RCC 7860 (cell line): ENCODE measurements around the gene TSPAN17.

Experiments
- DNase-seq: peaks from one replicate; pipeline ENCODE4 v3.0.0-alpha.2; 2015; ENCODE audit warnings: low spot score
- FAIRE-seq: peaks from 2 replicates; lab custom pipeline; 2012; peaks lifted over from hg19 to GRCh38; lab: Jason Lieb, UNC

TSPAN17 gene

DNA sequence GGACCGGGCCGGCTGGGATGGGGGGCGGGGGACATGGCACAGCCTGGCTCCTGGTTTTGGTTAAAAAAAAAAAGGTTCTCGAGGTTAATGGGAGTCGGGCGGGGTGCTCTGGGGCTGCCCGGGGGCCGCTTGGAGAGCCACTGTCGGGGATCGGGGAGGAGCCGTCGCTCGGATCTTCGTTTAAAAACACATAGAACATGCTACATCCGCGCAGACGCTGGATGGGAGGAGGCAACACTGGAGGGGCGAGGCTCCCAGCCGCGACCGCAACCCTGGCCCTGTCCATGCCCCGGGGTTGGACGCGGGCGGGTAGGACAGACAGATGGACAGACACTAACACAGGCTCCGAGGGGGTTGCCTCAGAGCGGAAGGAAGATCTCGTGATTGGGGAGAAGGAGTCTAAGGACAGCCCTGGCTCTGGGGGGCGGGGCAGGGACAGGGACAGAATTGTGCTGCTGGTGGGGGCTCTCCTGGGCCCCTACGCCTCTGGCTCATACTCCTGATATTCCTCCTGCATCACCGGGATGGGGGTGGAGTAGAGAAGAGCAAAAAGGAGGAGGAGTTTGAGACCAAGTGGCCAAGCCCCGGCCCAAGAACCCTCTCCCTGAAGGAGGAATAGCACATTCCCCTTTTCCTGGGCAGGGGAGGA lies 26.8 kb upstream of the TSPAN17 start:
- FAIRE-seq (no peak), DNase-seq (no peak)

DNA sequence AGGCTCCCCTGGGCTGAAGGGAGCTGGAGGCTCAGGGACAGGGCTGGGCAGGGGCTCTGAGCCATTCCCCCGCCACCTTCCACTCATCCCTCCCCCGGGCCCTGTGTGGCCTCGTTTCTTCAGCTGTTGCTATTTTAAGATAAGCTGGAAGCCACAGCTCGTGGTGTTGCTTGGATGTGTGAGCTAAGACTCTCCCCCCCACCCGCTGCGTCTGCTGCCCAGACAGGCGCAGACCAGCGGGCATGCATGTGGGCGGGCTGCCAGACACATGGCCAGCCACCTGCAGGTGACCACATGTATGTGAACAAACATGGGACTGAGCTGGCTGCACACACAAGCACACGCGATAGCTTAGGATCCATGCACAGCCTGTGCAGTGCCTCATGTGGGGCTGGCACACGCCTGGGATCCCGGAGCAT lies 25.6 kb upstream of the TSPAN17 start:
- DNase-seq, result no peak
- FAIRE-seq, result no peak

DNA sequence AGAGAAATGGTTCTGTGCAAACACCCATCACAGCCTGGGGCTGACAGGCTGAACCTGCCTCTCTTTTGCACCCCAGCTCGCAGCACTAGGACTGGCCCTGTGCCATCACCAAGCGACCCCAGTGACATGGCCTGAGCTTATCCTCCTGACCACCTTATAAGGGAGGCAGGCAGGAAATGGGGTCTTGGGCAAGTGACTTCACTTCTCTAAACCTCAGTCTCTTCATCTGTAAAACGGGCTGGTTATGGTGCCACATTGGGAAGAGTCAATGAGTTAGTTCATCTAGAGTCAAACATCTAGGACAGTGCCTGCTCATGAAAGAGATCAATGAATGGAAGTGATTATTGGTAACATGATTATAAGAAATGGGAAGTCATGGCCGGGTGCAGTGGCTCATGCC lies 23.1 kb upstream of the TSPAN17 start:
- FAIRE-seq, result no peak
- no peak for DNase-seq

DNA sequence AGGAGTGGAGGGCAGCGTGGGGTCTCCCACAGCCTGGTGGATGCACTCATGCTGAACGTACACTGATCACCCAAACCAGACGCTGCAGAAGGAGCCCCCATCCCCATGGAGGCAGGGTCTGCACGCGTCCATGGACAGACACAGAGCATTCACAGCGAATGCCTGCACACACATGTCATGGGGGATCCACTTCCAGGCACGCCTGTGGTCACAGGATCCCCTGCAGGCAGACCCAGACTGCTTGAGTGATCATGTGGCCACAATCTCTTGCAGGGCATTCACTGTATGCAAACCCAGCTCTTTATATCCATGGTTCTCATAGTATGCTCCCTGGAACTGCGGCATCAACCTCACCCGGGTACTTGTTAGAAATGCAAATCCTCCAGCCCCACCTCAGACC lies 22.3 kb upstream of the TSPAN17 start:
- FAIRE-seq (no peak), DNase-seq (no peak)

DNA sequence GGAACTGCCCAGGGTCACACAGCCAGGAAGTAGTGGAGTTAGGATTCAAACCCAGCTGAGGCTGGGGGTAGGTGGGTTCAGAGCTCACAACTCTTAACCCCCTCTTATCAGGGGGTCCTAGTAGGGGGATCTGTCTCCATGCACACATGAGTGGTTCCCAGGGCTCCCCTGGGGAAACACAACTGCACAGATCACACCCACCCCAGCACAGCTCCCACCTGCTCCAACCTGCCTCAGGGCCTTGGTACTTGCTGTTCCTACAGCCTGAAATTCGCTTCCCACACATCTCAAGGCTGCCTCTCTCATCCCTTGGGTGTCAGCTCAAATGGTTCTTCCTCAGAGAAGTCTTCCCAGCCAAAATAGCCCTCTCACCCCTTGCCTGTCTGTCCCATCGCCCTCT lies 21.8 kb upstream of the TSPAN17 start:
- DNase-seq, result no peak
- FAIRE-seq, result no peak

DNA sequence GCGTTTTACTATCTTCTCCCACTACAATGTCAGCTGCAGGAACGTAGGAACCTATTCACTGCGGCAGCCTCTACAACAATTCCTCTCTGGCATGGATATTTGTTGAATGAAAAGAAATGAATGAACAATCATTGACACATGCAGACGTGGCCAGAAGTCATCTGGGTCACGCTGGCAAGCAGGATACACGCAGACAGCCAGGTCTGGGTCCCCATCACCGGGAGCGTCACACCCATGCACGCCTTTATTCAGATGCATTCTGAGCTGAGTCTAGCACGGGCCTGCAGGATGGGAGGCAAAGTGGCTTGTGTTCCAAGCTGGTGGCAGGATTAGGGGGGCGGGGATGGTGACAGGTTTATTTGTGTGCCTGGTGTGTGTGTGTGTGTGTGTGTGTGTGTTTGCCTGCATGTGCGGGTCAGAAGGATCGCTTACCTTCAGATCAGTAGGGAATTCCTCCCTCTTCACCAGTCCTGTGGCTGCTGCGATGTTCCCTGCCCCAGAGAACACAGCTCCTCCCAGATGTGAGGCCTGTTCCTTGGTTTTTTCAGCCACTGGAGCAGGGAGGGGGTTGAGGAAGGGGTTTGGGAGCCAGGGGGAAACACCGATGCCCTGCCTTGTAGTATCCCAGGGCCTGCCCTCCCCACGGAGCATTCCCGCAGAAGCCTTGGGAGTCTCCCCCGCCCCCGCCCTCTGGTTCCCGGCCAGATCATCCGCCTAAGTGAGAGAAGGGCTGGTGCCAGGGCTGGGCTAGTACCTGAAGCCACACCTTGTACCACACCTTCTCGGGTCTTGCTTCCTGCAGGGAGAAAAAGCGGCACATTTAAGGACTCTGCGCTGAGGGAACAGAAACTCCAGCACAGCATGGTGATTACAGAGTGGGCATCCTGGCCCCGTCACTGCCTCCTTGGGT lies 21.1 kb upstream of the TSPAN17 start:
- no peak for DNase-seq

DNA sequence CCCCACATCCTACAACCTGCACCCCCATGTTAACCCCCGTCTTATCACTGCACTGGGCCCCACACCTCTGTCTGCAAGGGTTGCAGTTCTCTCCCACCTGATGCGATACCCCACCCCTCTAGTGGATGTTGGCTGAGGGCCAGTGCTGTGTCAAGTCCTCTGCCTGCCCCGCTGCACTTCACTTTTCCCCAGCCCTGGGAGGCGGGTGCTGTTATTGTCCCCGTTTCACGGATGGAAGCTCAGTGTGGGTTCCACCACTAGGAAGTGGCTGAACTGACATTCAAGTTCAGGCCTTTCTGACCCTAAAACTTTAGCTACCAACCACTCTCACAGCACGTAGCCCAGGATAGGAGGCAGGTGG lies 20.4 kb upstream of the TSPAN17 start:
- FAIRE-seq (no peak), DNase-seq (no peak)

More for the DNA sequence above, 21.1 kb upstream of the TSPAN17 start:
- FAIRE-seq, result no peak

DNA sequence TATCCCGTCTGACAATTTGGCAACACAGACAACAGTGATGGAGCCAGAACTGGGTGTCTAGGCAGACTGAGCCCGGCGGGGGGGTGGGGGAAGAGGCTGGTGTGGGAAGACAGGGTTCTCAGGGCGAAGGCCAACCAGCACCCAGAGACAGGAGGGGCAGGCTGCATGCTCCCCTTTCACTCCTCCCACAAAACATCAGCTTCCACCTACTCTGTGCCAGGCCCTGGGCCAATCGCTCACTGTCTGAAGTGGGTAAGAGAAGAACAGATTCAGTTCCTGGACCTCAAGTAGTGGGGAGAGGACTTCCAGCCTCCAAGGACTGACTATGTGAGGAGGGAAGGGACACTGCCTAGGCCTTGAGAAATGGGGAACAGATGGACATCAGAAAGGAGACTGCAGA lies 19.7 kb upstream of the TSPAN17 start:
- no peak for FAIRE-seq
- DNase-seq, result no peak

DNA sequence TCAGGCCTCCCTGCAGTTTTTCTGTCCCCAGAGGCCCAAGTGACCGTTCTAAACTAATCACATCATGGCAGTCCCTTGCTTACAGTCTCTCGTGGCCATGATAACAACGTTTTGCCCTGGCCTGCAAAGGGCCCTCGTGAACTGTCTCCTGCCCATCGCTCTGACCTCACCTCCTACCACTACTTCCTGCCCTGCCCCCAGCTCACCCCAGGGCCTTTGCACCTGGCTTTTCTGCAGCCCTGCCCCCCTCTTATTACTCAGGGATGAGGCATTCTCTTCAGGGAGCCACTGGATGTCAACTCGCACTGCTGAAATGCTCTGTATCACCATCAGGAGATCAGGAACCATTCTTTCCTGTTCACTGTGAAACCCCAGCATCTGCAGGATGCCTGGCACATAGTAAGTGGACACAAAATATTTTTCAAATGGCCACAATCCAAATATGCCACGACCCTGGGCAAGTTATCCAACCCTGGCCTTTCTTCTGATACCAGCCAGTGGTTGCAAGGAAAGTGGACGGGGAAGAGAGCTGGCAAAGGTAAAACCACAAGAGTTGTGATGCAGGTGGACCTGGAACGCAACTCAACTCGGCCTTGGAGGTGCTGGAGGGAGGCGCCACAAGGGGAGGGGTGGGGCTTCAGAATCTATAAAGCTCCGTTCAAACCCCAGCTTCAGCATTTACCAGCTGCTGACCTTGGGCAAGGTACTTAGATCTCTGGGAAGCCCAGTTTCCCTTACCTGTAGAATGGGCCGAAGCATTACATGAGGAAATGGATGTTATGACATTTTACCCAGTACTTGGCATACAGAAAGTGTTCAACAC lies 18.7 kb upstream of the TSPAN17 start:
- FAIRE-seq (no peak), DNase-seq (no peak)

DNA sequence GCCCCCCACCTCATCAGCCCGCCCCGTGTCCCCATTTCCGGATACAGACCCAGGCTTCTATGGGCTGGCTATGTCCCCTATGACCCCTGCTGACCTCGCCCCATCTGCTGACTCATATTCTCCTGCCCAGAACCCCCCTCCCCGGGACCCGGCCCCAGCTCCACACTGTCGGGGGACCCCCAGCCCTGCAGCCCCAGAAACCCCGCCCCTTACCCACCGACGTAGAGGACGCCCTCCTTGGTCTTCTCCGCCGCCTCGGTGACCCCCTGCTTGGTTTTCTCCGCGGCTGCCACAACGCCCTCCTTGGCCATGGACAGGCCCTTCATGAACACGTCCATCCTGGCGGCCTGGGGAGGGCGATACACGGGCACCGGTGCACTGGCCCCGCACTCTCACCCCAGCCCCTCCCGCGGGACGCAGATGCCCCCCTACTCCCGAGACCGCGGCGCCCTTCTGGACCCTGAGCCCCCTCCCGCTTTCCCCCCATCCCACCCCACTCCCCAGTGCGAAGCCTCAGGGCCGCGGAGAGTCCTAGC lies 17.9 kb upstream of the TSPAN17 start:
- FAIRE-seq (no peak), DNase-seq (no peak)

DNA sequence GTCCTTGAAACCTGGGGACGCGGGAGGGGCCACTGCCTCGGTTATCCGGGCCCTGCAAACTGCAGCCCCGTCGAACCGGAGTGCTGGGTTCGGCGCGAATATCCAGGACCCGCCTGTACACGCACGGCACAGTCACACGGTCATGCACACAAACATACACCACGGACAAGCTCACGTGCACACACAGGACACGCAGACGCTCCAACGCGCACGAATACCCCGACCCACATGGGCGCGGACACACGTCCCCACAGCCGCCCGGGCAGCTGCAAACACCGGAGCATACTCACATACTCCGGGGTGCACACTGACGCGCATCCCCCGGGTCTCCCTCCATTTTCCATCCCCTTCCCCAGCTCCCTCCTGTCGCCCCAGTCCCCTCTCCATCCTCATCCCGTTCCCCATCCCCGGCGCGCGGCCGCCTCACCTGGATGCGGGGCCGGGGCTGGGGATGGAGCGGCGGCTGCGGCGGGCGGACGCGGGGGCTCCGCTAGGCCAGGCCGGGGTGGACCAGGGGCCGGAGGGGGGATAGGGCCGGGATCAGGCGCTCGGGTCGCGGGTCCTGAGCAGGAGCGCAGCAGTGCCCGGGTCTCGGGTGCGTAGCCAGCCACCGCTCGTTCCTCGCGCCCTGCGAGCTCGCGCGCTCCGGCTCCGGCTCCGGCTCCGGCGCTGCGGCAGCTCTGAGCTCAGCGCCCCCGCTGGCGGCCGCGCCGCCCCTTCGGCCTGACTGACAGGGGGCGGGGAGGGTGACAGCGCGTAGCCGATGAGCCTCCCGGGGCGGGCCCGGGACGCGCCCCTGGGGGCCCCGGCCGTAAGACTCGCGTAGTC lies 17.2 kb upstream of the TSPAN17 start, which contains the start of the genes EIF4E1B and SNCB:
Gene EIF4E1B, plus strand, starts transcription at position 823 of the 828 bp plus-strand sequence. CDS start 12,113 bp downstream, outside the sequence.
Gene SNCB, minus strand, starts transcription at position 682 of the 828 bp plus-strand sequence. CDS start 880 bp downstream, outside the sequence.
- FAIRE-seq, result no peak

DNA sequence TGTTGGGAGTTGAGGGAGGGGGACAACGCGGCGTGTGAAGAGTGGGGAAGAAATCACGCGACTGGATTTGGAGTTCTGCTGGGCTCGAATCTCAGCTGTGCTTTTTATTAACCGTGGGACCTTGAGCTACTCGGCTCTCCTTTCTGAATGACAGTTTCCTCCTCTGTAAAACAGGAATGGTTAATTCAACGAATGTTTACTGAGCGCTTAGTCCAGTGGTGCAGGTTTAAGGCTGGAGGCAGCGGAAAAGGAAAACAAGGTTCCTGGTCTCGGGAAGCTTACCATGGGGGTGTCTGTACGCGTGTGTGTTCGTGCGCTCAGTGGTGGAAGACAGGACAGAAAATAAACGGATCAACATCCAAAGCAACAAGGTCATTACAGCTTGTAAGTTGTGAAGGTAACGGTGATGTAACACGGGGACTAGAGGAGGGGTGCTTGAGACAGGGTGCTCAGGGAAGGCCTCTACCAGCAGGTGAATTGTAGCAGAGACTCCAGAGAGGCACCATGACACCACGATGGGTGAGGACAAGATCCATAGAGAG lies 16.5 kb upstream of the TSPAN17 start:
- no peak for DNase-seq

More for the DNA sequence above, 17.2 kb upstream of the TSPAN17 start, which contains the start of the genes EIF4E1B and SNCB:
- no peak for DNase-seq

DNA sequence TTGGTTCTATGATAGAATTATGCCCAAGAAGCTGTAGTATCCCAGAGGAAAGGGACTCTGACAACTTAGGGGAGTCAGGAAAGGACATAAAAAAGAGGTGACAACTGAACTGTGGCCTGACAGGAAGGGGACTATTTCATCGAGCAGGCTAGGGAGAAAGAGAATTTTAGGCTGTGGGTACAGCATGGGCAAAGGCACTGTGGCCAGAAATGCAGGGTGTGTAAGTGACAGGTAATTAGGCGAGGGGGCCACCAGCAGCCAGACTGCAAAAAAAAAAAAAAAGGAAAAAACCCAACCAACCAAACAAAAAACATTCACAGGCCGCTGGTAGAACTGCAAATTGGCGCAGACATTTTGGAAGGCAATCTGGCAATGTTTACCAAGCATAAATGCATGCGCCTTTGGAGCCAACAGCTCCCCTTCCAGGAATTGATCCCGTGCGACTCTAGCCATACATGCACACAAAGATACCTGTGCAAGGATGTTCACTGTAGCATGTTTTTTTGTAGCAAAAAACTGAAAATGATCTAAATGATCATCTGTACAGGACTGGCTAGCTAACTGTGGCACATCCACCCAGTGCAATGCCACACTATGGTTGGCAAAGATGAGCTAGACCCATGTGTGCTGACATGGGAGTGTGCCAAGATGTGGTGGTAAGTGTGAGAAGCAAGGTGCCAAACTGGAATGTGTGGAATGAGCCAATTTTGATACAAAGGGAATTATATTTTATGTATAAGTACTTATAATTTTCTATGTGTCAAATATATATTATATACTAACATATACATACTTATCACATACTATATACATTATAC lies 15.7 kb upstream of the TSPAN17 start:
- FAIRE-seq (no peak), DNase-seq (no peak)

More for the DNA sequence above, 16.5 kb upstream of the TSPAN17 start:
- no peak for FAIRE-seq

DNA sequence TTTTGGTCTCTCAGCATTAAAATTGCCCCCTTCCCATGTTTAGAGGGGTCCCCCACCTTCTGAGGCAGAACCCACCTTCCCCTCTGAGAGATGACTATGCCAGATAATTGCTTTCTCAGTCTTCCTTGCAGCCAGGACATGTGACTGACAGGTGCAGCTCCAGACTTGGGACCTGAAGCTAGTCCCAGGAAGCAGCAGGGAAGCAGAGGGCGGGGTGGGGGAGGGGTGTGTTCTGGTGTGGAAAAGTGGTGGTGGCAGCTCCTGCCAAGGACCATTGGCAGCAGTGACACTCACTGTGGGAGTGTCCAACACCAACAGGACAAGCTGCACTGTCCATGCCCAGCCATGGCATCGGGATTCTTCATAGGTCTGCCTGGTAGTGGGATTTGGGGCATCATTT lies 14.5 kb upstream of the TSPAN17 start:
- FAIRE-seq (no peak), DNase-seq (no peak)

DNA sequence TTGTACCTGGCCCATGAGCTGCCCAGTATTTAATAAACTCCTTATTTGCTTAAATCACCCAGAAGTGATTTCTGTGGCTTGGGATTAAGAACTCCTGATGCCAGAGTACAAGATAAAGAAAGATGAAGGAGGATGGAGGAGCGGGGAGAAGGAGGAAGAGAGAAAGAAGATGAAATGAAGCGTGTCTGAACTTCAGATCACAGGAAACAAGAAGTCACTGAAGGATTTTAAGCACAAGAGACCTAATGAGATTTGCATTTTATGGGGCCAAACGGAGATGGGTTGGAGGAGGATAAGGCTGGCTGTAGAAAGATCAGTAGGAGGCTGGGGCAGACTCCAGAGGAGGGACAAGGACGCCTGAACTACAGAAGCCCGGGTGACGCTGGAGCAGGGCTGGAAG lies 13.7 kb upstream of the TSPAN17 start:
- FAIRE-seq (no peak), DNase-seq (no peak)

DNA sequence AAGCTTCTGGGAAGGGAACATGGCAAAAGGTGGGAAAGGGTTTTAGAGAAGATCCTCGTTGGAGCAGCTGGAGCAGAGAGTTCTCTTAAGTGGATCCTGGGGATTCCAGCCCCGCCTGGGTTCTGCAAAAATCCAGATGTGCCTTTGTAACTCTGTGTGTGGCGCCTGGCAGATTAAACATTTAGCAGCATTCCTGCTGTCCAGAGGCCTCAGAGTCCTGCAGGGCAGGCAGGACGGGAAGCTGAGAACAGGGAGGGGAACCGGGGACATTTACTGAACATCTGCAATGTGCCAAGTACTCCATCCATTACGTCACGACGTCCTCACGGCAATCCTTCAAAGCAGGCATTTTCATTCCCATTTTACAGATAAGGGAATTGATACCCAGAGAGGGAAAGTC lies 10.9 kb upstream of the TSPAN17 start:
- DNase-seq (no peak), FAIRE-seq (no peak)

DNA sequence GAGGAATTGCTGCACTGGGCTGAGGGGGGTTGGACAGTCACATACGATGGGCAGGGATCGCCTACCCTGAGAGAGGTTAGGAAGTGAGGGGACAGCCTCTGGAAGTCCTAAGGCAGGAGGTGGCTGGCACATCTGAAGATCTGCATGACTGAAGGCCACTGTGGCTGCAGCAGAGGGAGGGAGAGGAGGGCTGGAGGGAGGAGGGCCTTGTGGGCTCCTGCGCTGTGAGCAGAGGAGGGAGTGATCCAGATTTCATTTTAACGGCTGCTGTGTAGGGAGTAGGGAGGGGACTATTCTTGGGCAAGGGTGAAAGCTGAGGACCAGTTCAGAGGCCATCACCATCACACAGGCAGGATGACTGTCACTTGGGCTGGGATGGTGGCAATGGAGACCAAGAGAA lies 9.7 kb upstream of the TSPAN17 start:
- FAIRE-seq, result no peak
- DNase-seq, result no peak

DNA sequence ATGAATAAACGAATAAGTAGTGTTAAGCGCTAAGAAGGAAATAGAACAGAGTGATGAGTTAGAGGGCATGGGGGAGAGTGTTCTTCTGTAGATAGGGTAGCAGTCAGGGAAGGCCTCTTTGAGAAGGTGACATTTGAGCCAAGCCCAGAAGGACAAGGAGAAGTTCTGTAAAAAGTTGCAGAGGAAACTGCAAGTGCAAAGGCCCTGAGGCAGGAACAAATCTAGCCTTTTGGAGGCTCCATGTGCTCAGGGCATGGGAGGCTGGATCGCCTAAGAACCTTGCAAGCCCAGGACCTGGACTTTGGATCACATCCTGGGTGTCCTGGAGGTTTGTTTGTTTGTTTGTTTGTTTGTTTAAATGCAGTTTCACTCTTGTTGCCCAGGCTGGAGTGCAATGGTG lies 8.8 kb upstream of the TSPAN17 start:
- DNase-seq (no peak), FAIRE-seq (no peak)

DNA sequence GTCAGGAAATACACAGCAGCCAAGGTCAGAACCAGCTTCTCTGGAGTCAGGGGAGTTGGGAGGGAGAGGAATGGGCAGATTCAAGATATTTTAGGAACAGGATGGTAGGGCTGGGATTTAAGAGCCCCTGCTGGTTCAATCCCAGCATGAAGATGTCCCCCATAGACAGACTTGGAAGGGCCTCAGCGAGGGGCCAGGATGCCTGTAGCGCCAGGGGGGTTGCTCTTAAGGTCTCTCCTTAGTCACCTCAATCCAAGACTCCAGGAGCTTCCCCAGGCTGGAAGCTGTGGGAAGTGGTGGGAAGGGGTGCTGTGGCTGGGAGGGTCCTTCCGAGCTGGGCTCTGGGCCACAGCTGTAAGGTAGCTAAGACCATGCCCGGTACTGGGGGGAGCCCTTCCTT lies 8.1 kb upstream of the TSPAN17 start:
- no peak for DNase-seq
- FAIRE-seq, result no peak
